AG10803 (cell line): Measurements from ENCODE around the gene APEX1.
"Not testable (repeated sequence)": the region's sequence is repeated elsewhere in the genome, so short reads cannot be mapped to it uniquely, and the experiment has no call there.

ENCODE experiments used
- DNase-seq: peaks from one replicate; pipeline ENCODE4 v3.0.0; 2010; ENCODE audit warnings: low read depth
- H3K4me3 ChIP-seq: 2 replicates; pipeline ENCODE4 v1.5.1; 2011; ENCODE audit warnings: mild to moderate bottlenecking, low read length, control low read depth
- CTCF ChIP-seq: conservative IDR thresholded peaks from 2 replicates; pipeline ENCODE4 v1.5.1; 2011; ENCODE audit warnings: mild to moderate bottlenecking, low read length, control low read depth, inconsistent platforms

Gene APEX1

DNA sequence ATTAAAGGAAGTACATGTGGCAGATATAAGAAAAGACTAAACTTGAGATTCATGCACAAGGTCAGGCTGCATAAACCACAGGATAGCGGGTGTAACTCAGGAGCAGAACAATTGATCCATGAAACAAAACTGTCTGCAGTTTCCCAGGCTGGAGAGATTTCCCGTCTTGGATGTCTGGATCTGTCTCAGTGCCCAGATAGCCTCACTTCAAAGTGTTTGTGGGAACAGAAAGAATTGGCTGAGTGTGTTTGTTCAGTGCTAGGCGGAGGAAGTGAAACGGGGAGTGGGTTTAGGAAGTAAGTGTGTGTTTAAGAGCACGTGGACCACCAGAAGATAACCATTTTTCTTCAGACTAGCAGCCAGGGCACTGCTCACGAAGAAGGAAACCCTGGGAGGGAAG lies 48.9 kb downstream of the APEX1 start:
- no peak for TF ChIP-seq CTCF
- no peak overlapping the region for H3K4me3 ChIP-seq
- no peak for DNase-seq

DNA sequence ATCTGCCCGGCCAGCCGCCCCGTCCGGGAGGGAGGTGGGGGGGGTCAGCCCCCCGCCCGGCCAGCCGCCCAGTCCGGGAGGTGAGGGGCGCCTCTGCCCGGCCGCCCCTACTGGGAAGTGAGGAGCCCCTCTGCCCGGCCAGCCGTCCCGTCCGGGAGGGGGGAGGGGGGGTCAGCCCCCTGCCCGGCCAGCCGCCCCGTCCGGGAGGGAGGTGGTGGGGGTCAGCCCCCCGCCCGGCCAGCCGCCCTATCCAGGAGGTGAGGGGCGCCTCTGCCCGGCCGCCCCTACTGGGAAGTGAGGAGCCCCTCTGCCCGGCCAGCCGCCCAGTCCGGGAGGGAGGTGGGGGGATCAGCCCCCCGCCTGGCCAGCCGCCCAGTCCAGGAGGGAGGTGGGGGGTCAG lies 51.2 kb downstream of the APEX1 start:
- not testable (repeated sequence) for H3K4me3 ChIP-seq, DNase-seq

DNA sequence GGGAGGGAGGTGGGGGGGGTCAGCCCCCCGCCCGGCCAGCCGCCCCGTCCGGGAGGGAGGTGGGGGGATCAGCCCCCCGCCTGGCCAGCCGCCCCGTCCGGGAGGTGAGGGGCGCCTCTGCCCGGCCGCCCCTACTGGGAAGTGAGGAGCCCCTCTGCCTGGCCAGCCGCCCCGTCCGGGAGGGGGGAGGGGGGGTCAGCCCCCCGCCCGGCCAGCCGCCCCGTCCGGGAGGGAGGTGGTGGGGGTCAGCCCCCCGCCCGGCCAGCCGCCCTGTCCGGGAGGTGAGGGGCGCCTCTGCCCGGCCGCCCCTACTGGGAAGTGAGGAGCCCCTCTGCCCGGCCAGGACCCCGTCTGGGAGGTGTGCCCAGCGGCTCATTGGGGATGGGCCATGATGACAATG lies 51.7 kb downstream of the APEX1 start:
- H3K4me3 ChIP-seq, DNase-seq: not testable (repeated sequence)
